HEK293 (cell line): ENCODE measurements around the gene ARSJ.

ENCODE experiments used
- CTCF ChIA-PET: fragments of 350-600 bp; formaldehyde crosslinking; extraction: SDS; loops from one replicate; lab custom pipeline; 2021; ENCODE audit warnings: antibody characterized with exemption; lab: Yijun Ruan, JAX
- POLR2A ChIA-PET: fragments of 300-600 bp; formaldehyde crosslinking; extraction: SDS; loops from one replicate; lab custom pipeline; 2020; ENCODE audit warnings: antibody characterized with exemption, inconsistent platforms; lab: Yijun Ruan, JAX
- H3K27ac ChIP-seq: fragments of 200-500 bp; sonication (Bioruptor generic); 2 replicates; pipeline ENCODE4 v1.5.1; 2014; ENCODE audit warnings: low read depth, low read length, control low read depth, inconsistent platforms; ENCODE audit errors: extremely low read depth
- H3K36me3 ChIP-seq, 2 experiments: fragments of 200-500 bp in 1 of 2; sonication (Bioruptor generic) in 1 of 2; 1 replicate in 1 of 2; 2 replicates in 1 of 2; pipeline ENCODE4 v1.5.1; 2014 to 2017; ENCODE audit warnings: inconsistent platforms in 2 of 2, low read length in 2 of 2; ENCODE audit not compliant: control insufficient read depth in 2 of 2, insufficient read depth in 1 of 2
- H3K4me1 ChIP-seq: fragments of 200-500 bp; sonication (Bioruptor generic); 2 replicates; pipeline ENCODE4 v1.5.1; 2014; ENCODE audit warnings: mild to moderate bottlenecking, low read length, inconsistent platforms; ENCODE audit not compliant: control insufficient read depth, insufficient read depth
- H3K4me3 ChIP-seq: 2 replicates; pipeline ENCODE4 v1.5.1; 2011; ENCODE audit warnings: low read depth, mild to moderate bottlenecking, control low read depth, low read length, moderate library complexity
- H3K9me3 ChIP-seq: fragments of 200-500 bp; sonication (Bioruptor generic); 2 replicates; pipeline ENCODE4 v1.5.1; 2014; ENCODE audit warnings: low read depth, low read length, inconsistent platforms; ENCODE audit not compliant: control insufficient read depth, insufficient read depth
- PRDM10 ChIP-seq: fragments of 450-650 bp; formaldehyde crosslinking; IDR thresholded peaks from 2 replicates; pipeline ENCODE4 v1.5.1; 2016; ENCODE audit warnings: missing biosample characterization, missing genetic modification characterization
- PRDM6 ChIP-seq: fragments of 450-650 bp; formaldehyde crosslinking; IDR thresholded peaks from 2 replicates; pipeline ENCODE4 v1.5.1; 2017; ENCODE audit warnings: missing biosample characterization, missing genetic modification characterization
- ZBTB48 ChIP-seq: fragments of 450-650 bp; formaldehyde crosslinking; IDR thresholded peaks from 2 replicates; pipeline ENCODE4 v1.5.1; 2016; ENCODE audit warnings: missing biosample characterization, missing genetic modification characterization
- ZNF155 ChIP-seq: fragments of 450-650 bp; formaldehyde crosslinking; IDR thresholded peaks from 2 replicates; pipeline ENCODE4 v1.5.1; 2016; ENCODE audit warnings: missing biosample characterization, missing genetic modification characterization
- ZNF18 ChIP-seq: fragments of 450-650 bp; formaldehyde crosslinking; IDR thresholded peaks from 2 replicates; pipeline ENCODE4 v1.5.1; 2016; ENCODE audit warnings: missing biosample characterization, missing genetic modification characterization
- ZNF26 ChIP-seq: fragments of 450-650 bp; formaldehyde crosslinking; IDR thresholded peaks from 2 replicates; pipeline ENCODE4 v1.5.1; 2016; ENCODE audit warnings: missing biosample characterization, missing genetic modification characterization
- ZNF280D ChIP-seq: fragments of 450-650 bp; formaldehyde crosslinking; IDR thresholded peaks from 2 replicates; pipeline ENCODE4 v1.5.1; 2016; ENCODE audit warnings: missing biosample characterization, missing genetic modification characterization
- ZNF335 ChIP-seq: fragments of 450-650 bp; formaldehyde crosslinking; conservative IDR thresholded peaks from 2 replicates; pipeline ENCODE4 v1.5.1; 2016; ENCODE audit warnings: missing biosample characterization, missing genetic modification characterization
- ZNF514 ChIP-seq: fragments of 450-650 bp; formaldehyde crosslinking; IDR thresholded peaks from 2 replicates; pipeline ENCODE4 v1.5.1; 2016; ENCODE audit warnings: missing biosample characterization, missing genetic modification characterization
- ZNF555 ChIP-seq: fragments of 450-650 bp; formaldehyde crosslinking; conservative IDR thresholded peaks from 2 replicates; pipeline ENCODE4 v1.5.1; 2017; ENCODE audit warnings: missing biosample characterization, mild to moderate bottlenecking, missing genetic modification characterization, inconsistent platforms
- ZNF623 ChIP-seq: fragments of 450-650 bp; formaldehyde crosslinking; IDR thresholded peaks from 2 replicates; pipeline ENCODE4 v1.5.1; 2016; ENCODE audit warnings: missing biosample characterization, missing genetic modification characterization
- ZNF639 ChIP-seq: fragments of 450-650 bp; formaldehyde crosslinking; IDR thresholded peaks from 2 replicates; pipeline ENCODE4 v1.5.1; 2016; ENCODE audit warnings: missing biosample characterization, missing genetic modification characterization
- ZNF843 ChIP-seq: fragments of 450-650 bp; formaldehyde crosslinking; IDR thresholded peaks from 2 replicates; pipeline ENCODE4 v1.5.1; 2016; ENCODE audit warnings: missing biosample characterization, missing genetic modification characterization

The ARSJ gene

GRCh38 chr4:113979905-113980615 lies 613 bp upstream of the ARSJ start:
- ChIA-PET CTCF (interaction anchor here (0.6 to 1.3 kb wide), 6 partner anchors 21 to 199 kb away, joined by 3 to 8 read pairs (median 4); no protein-coding TSS in a partner anchor), POLR2A (interaction anchor here (0.7 to 2.0 kb wide), 4 partner anchors 10 to 738 kb away, joined by 6 to 12 read pairs (median 6); no protein-coding TSS in a partner anchor)
- H3K27ac ChIP-seq = peak overlapping the region; percentile 69; the same call in 1 of the 2 replicates
- no peaks in the 10 kb centered on the region; the same call in 1 of the 2 replicates for H3K9me3 ChIP-seq
- TF ChIP-seq ZNF335 (tag by site-specific recombination) (peak; percentile 29; the same call in 1 of the 2 replicates), ZBTB48 (tag by site-specific recombination) (peak; percentile 49; the same call in 1 of the 2 replicates), ZNF623 (tag by site-specific recombination) (no peak), ZNF155 (tag by site-specific recombination) (no peak), PRDM10 (tag by site-specific recombination) (peak; percentile 83), ZNF639 (no peak)
- no peaks in the 10 kb centered on the region for H3K36me3 ChIP-seq
- 0 out of 2 replicates have a peak, but pooled peaks cover 3% of the 10 kb centered on the region for H3K4me1 ChIP-seq
- H3K4me3 ChIP-seq = peak overlapping the region; percentile 64

- CTCF ChIA-PET = interaction anchor here (0.6 to 1.3 kb wide), 3 partner anchors 23 to 196 kb away, joined by 3 to 6 read pairs (median 5); no protein-coding TSS in a partner anchor
- peak overlapping the region; percentile 64 for H3K4me3 ChIP-seq
- POLR2A ChIA-PET = interaction anchor here (1.4 to 2.0 kb wide), 2 partner anchors 19 to 37 kb away, joined by 6 to 12 read pairs; no protein-coding TSS in a partner anchor
- TF ChIP-seq ZNF514 (no peak), PRDM6 (tag by site-specific recombination) (no peak), ZNF555 (tag by site-specific recombination) (no peak), PRDM10 (tag by site-specific recombination) (peak; percentile 77; the same call in 1 of the 2 replicates), ZNF623 (tag by site-specific recombination) (no peak), ZNF280D (no peak), ZNF26 (tag by site-specific recombination) (no peak), ZNF843 (tag by site-specific recombination) (no peak), ZNF18 (tag by site-specific recombination) (no peak)
Measured at GRCh38 chr4:113978561-113979147, 793 bp downstream of the ARSJ start.

More at GRCh38 chr4:113978561-113979147, 793 bp downstream of the ARSJ start:
- H3K4me1 ChIP-seq = 0 out of 2 replicates have a peak, but pooled peaks cover 3% of the 10 kb centered on the region
- peak overlapping the region; percentile 69; the same call in 1 of the 2 replicates for H3K27ac ChIP-seq
- H3K36me3 ChIP-seq = no peaks in the 10 kb centered on the region
- no peaks in the 10 kb centered on the region; the same call in 1 of the 2 replicates for H3K9me3 ChIP-seq
